Endothelial cell of umbilical vein (primary cell): ENCODE results near the gene TIPRL. TPM values are rescaled to one million over a fixed set of nuclear protein-coding genes. Genes with fewer than 3 reads are reported as not detected.
"Not testable (repeated sequence)": the region's sequence is repeated elsewhere in the genome, so short reads cannot be mapped to it uniquely, and the experiment has no call there.

Experiments used
- BruUV-seq: library from RNA; stranded (reverse); fragments of 400-500 nt; replicated peaks from 2 replicates; lab custom pipeline; 2021; lab: Mats Ljungman, UMichigan
- CTCF ChIA-PET: fragments of 300-600, 350-600 bp; sonication (Branson Sonifier 250); formaldehyde crosslinking; loops from one replicate; lab custom pipeline; 2021; ENCODE audit warnings: antibody characterized with exemption, inconsistent platforms; lab: Charles Lee
- POLR2A ChIA-PET: fragments of 300-600, 350-600 bp; sonication (Branson Sonifier 250); formaldehyde crosslinking; loops from one replicate; lab custom pipeline; 2021; ENCODE audit warnings: antibody characterized with exemption, inconsistent platforms; lab: Charles Lee
- DNase-seq: peaks from one replicate; pipeline ENCODE4 v3.0.0-alpha.2; 2011; ENCODE audit warnings: low read depth, low spot score
- FAIRE-seq: peaks from 2 replicates; lab custom pipeline; 2011; peaks lifted over from hg19 to GRCh38; lab: Jason Lieb, UNC
- H2AFZ ChIP-seq: 2 replicates; pipeline ENCODE4 v1.6.0; 2012; ENCODE audit warnings: low read depth, low read length, control low read depth, inconsistent platforms
- H3K27ac ChIP-seq: 2 replicates; pipeline ENCODE4 v1.5.1; 2011; ENCODE audit warnings: low read depth, mild to moderate bottlenecking, control low read depth, low read length, moderate library complexity; ENCODE audit not compliant: insufficient read depth
- H3K27me3 ChIP-seq, 2 experiments: 2 replicates each; pipeline versions ENCODE4 v1.6.0 to v1.6.1; 2011; ENCODE audit warnings: low read length in 2 of 2, mixed read lengths in 1 of 2; ENCODE audit not compliant: control insufficient read depth in 2 of 2, insufficient read depth in 2 of 2
- H3K36me3 ChIP-seq, 2 experiments: 2 replicates in 1 of 2; 3 replicates in 1 of 2; pipeline ENCODE4 v1.5.1; 2011; ENCODE audit warnings: low read length in 2 of 2, mild to moderate bottlenecking in 1 of 2, moderate library complexity in 1 of 2; ENCODE audit not compliant: control insufficient read depth in 2 of 2, insufficient read depth in 2 of 2; ENCODE audit errors: extremely low read depth in 1 of 2
- H3K4me1 ChIP-seq: 3 replicates; pipeline ENCODE4 v1.5.1; 2011; ENCODE audit warnings: mild to moderate bottlenecking, low read length; ENCODE audit not compliant: control insufficient read depth, insufficient read depth; ENCODE audit errors: extremely low read depth
- H3K4me2 ChIP-seq: 2 replicates; pipeline ENCODE4 v1.6.1; 2011; ENCODE audit warnings: low read length, control low read depth, mixed read lengths; ENCODE audit not compliant: insufficient read depth
- H3K4me3 ChIP-seq, 3 experiments: fragments of 200-600 bp in 1 of 3; sonication (generic), shearing (Covaris generic) in 1 of 3; replicated peaks in 1 of 3; 2 replicates each; pipeline ENCODE4 v1.5.1; 2011 to 2016; ENCODE audit warnings: control low read depth in 3 of 3, low read length in 3 of 3, mild to moderate bottlenecking in 2 of 3, inconsistent platforms in 1 of 3, low read depth in 1 of 3, moderate library complexity in 1 of 3; ENCODE audit not compliant: insufficient read depth in 1 of 3
- H3K79me2 ChIP-seq: 2 replicates; pipeline ENCODE4 v1.6.0; 2012; ENCODE audit warnings: low read length, inconsistent platforms; ENCODE audit not compliant: control insufficient read depth, insufficient read depth
- H3K9ac ChIP-seq: replicated peaks from 2 replicates; pipeline ENCODE3; 2011; ENCODE audit warnings: low read length, control low read depth; ENCODE audit not compliant: insufficient read depth; ENCODE audit errors: extremely low read depth
- H3K9me1 ChIP-seq: replicated peaks from 3 replicates; pipeline ENCODE4 v1.6.0; 2011; ENCODE audit warnings: mild to moderate bottlenecking, low read length; ENCODE audit not compliant: control insufficient read depth, insufficient read depth; ENCODE audit errors: extremely low read depth
- H3K9me3 ChIP-seq: replicated peaks from 2 replicates; pipeline ENCODE4 v1.5.1; 2012; ENCODE audit warnings: low read length, inconsistent platforms; ENCODE audit not compliant: control insufficient read depth, insufficient read depth
- H4K20me1 ChIP-seq: replicated peaks from 2 replicates; pipeline ENCODE3; 2011; ENCODE audit warnings: mild to moderate bottlenecking, low read length; ENCODE audit not compliant: control insufficient read depth, insufficient read depth; ENCODE audit errors: extremely low read depth
- CTCF ChIP-seq, 2 donors: IDR thresholded peaks; 1 replicate in 1 of 2; 2 replicates in 1 of 2; pipeline ENCODE4 v1.5.1; 2011; ENCODE audit warnings: low read length in 2 of 2, mild to moderate bottlenecking in 2 of 2, moderate library complexity in 2 of 2, control low read depth in 1 of 2, inconsistent platforms in 1 of 2, low read depth in 1 of 2; ENCODE audit not compliant: insufficient read depth in 1 of 2; ENCODE audit errors: extremely low read depth in 1 of 2
- EZH2 ChIP-seq: IDR thresholded peaks from 2 replicates; pipeline ENCODE4 v1.6.1; 2012; ENCODE audit warnings: borderline replicate concordance, low read depth, mild to moderate bottlenecking, moderate library complexity, low read length, inconsistent platforms; ENCODE audit not compliant: severe bottlenecking
- FOS ChIP-seq: IDR thresholded peaks from 2 replicates; pipeline ENCODE4 v1.6.1; 2011; ENCODE audit warnings: mild to moderate bottlenecking, low read length, moderate library complexity, borderline replicate concordance; ENCODE audit not compliant: insufficient read depth
- GATA2 ChIP-seq: IDR thresholded peaks from 2 replicates; pipeline ENCODE4 v1.7.0; 2011; ENCODE audit warnings: low read depth, mild to moderate bottlenecking, moderate library complexity, mixed read lengths, low read length; ENCODE audit not compliant: insufficient read length, insufficient read depth
- JUN ChIP-seq: IDR thresholded peaks from 2 replicates; pipeline ENCODE4 v1.6.1; 2011; ENCODE audit warnings: borderline replicate concordance, low read depth; ENCODE audit not compliant: insufficient read length, insufficient read depth
- MAX ChIP-seq: IDR thresholded peaks from 2 replicates; pipeline ENCODE4 v1.6.1; 2011; ENCODE audit not compliant: insufficient read depth, insufficient read length
- MYC ChIP-seq: IDR thresholded peaks from one replicate; pipeline ENCODE4 v1.6.1; 2011; ENCODE audit warnings: mild to moderate bottlenecking, low read depth, low read length
- POLR2A ChIP-seq: IDR thresholded peaks from 2 replicates; pipeline ENCODE4 v1.6.1; 2012; ENCODE audit warnings: low read depth, mild to moderate bottlenecking, control low read depth, low read length
- POLR2AphosphoS5 ChIP-seq: IDR thresholded peaks from 2 replicates; pipeline ENCODE4 v1.6.1; 2012; ENCODE audit warnings: low read depth, mild to moderate bottlenecking, control low read depth, low read length, moderate library complexity; ENCODE audit not compliant: insufficient read depth
- dilution Hi-C: fragments of 300-500 bp; cut with MboI; formaldehyde crosslinking; loops from one replicate; pipeline ENCODE4 v1.15.0; 2019; ENCODE audit warnings: low sequenced_read_pairs; ENCODE audit not compliant: extremely low pct_ligation_motif_present
- intact Hi-C: fragments of 100-400 bp; cut with micrococcal nuclease; formaldehyde crosslinking; loops from one replicate; pipeline ENCODE4 v1.10.0; 2022
- polyA plus RNA-seq, 4 experiments: library from polyadenylated mRNA; depleted of rRNA in 3 of 4; stranded (reverse) in 3 of 4; unstranded in 1 of 4; fragments of >200 nt; gene quantifications; 2 replicates each; pipeline versions ENCODE4 v1.2.1 to v1.2.3, GENCODE V29; 2011 to 2012; ENCODE audit warnings: missing spikeins in 1 of 4
- total RNA-seq: library from RNA; stranded (reverse); gene quantifications from 2 replicates; pipeline ENCODE4 v1.2.3, GENCODE V29; 2021

The TIPRL gene
- total and polyA plus RNA-seq, 2 donors (not counting 3 experiments of a cell fraction or from before 2014, with no cell fraction given): 14.0 to 45.8 TPM

GRCh38 chr1:168206111-168206510 lies 27.3 kb downstream of the TIPRL start:
- DNase-seq (no peak), FAIRE-seq (no peak)
- no peaks in the 10 kb centered on the region for H3K4me1 ChIP-seq
- TF ChIP-seq EZH2 (no peak), MAX (no peak), JUN (no peak), POLR2AphosphoS5 (no peak), POLR2A (no peak), MYC (no peak), GATA2 (no peak), CTCF (IDR thresholded peaks at IDR 0.05; ENCODE audit: extremely low read depth in 1 of 2, insufficient read depth in 1 of 2, low read depth in 1 of 2, low read length in 2 of 2) (no peak), FOS (no peak)
- no peaks in the 10 kb centered on the region for H3K9me1 ChIP-seq
- POLR2A ChIA-PET: no interaction called here
- no peaks in the 10 kb centered on the region for H3K9me3 ChIP-seq
- no peak overlapping the region for H3K4me3 ChIP-seq
- no peaks in the 10 kb centered on the region for H3K36me3 ChIP-seq
- H3K27me3 ChIP-seq: no peaks in the 10 kb centered on the region
- CTCF ChIA-PET: no interaction called here
- H3K9ac ChIP-seq: no peak overlapping the region
- BruUV-seq: no TSS peak
- H2AFZ ChIP-seq: no peak overlapping the region
- dilution Hi-C loops: no loop called here
- H3K4me2 ChIP-seq: no peak overlapping the region
- intact Hi-C loops: no loop called here
- H4K20me1 ChIP-seq: no peaks in the 10 kb centered on the region
- no peak overlapping the region for H3K27ac ChIP-seq
- H3K79me2 ChIP-seq: no peaks in the 10 kb centered on the region

GRCh38 chr1:168207673-168208072 lies 28.9 kb downstream of the TIPRL start:
- FAIRE-seq, H3K4me3 ChIP-seq, CTCF ChIA-PET: not testable (repeated sequence)

More at GRCh38 chr1:168207673-168208072, 28.9 kb downstream of the TIPRL start:
- dilution Hi-C loops, POLR2A ChIA-PET, H3K36me3 ChIP-seq, H3K27me3 ChIP-seq, DNase-seq, H3K4me1 ChIP-seq, H3K9ac ChIP-seq, H3K27ac ChIP-seq, H3K9me3 ChIP-seq, H3K9me1 ChIP-seq, H3K4me2 ChIP-seq, H2AFZ ChIP-seq, H4K20me1 ChIP-seq, H3K79me2 ChIP-seq, BruUV-seq, intact Hi-C loops: not testable (repeated sequence)
